NB4 (cell line): ENCODE results near the gene ORM1.

Experiments
- MYC ChIP-seq: IDR thresholded peaks from 2 replicates; pipeline ENCODE4 v1.6.1; 2011; ENCODE audit warnings: low read depth, low read length
- POLR2A ChIP-seq: IDR thresholded peaks from 2 replicates; pipeline ENCODE4 v1.6.1; 2011; ENCODE audit warnings: mild to moderate bottlenecking; ENCODE audit not compliant: insufficient read length; ENCODE audit errors: extremely low read depth
- TF ChIP-seq, protein P1 (sequence below): IDR thresholded peaks from one replicate; pipeline ENCODE4 v1.5.1; 2012; ENCODE audit warnings: low read depth, low read length
- TF ChIP-seq, protein P2 (sequence below): IDR thresholded peaks from 2 replicates; pipeline ENCODE4 v1.6.1; 2011; ENCODE audit warnings: low read depth, low read length

DNA sequence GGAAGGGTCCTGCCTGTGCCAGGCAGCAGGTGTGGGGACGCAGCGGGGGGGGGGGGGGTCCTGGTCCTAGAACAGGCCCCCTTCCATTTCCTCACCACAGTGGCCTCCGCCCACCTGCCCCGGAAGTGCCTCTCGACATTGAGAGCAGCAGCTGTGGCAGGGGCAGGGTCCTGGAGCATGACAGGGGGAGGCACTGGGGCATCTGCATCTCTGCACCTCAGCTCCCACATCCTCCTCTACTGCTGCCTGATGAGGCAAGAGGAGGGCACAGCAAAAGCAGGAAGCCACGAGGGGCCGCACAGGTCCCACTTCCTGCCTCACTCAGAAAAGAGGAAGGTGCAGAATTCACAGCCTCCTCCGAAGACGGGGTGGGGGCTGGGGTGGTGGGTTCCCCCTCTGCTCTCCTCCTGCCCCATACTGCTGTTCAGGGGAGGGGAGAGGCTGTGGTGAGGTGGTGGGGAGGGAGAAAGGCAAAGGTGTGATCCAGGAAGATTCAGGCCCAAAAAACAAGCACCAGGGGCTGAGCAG is 50.1 kb downstream of the ORM1 start:
- TF ChIP-seq, protein P1, sequence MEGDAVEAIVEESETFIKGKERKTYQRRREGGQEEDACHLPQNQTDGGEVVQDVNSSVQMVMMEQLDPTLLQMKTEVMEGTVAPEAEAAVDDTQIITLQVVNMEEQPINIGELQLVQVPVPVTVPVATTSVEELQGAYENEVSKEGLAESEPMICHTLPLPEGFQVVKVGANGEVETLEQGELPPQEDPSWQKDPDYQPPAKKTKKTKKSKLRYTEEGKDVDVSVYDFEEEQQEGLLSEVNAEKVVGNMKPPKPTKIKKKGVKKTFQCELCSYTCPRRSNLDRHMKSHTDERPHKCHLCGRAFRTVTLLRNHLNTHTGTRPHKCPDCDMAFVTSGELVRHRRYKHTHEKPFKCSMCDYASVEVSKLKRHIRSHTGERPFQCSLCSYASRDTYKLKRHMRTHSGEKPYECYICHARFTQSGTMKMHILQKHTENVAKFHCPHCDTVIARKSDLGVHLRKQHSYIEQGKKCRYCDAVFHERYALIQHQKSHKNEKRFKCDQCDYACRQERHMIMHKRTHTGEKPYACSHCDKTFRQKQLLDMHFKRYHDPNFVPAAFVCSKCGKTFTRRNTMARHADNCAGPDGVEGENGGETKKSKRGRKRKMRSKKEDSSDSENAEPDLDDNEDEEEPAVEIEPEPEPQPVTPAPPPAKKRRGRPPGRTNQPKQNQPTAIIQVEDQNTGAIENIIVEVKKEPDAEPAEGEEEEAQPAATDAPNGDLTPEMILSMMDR: no peak
- TF ChIP-seq, protein P2, sequence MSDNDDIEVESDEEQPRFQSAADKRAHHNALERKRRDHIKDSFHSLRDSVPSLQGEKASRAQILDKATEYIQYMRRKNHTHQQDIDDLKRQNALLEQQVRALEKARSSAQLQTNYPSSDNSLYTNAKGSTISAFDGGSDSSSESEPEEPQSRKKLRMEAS: peak; percentile 82
- TF ChIP-seq POLR2A: no peak
- peak; percentile 83 for TF ChIP-seq MYC
